ENCODE measurements around the gene DIPK1C.

DNA sequence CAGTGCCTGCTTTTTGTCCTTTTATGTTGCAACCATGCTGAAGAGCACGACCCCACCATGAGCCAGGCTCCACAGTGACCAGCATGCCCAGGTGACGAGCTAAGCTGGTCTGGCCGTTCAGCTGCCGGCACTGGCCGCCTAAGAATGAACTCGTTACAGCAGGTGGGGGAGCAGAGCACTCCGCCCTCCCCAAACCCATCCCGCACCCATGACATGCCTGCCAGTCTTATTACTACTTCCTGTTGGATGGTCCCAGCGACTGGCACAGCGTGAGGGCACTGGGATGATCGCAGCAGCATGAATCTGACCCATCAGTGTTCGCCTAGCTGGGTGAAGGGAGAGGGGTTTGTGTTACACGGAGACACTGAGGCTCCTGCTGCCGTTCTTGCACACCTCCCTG is 11.5 kb downstream of the DIPK1C start:
- no peak for TF ChIP-seq EZH2 (IDR thresholded peaks at IDR 0.05; ENCODE audit: insufficient read depth, poor library complexity, severe bottlenecking)
- TF ChIP-seq EZH2phosphoT487 (IDR thresholded peaks at IDR 0.05; ENCODE audit: insufficient read depth, low read depth), result no peak
